Gastroesophageal sphincter (tissue), 3 donors: ENCODE data around the gene PTAR1.
"Not testable (repeated sequence)": the region's sequence is repeated elsewhere in the genome, so short reads cannot be mapped to it uniquely, and the experiment has no call there.

Source experiments
- EP300 ChIP-seq: sonication (generic); formaldehyde crosslinking; IDR thresholded peaks from one replicate; pipeline ENCODE4 v1.6.1; 2017; ENCODE audit warnings: antibody characterized with exemption, mild to moderate bottlenecking
- POLR2A ChIP-seq, 2 donors: fragments of 450-650 bp; IDR thresholded peaks; one replicate each; pipeline ENCODE4 v1.6.1; 2017; ENCODE audit warnings: antibody characterized with exemption in 2 of 2, mild to moderate bottlenecking in 2 of 2, moderate library complexity in 1 of 2
- POLR2AphosphoS5 ChIP-seq: sonication (generic); formaldehyde crosslinking; IDR thresholded peaks from one replicate; pipeline ENCODE4 v1.6.1; 2017; ENCODE audit warnings: antibody characterized with exemption
- TF ChIP-seq, protein P1 (sequence below), 4 experiments: fragments of 200-600 bp in 2 of 4; fragments of 450-650 bp in 2 of 4; sonication (generic) in 1 of 4; IDR thresholded peaks; one replicate each; pipeline ENCODE4 v1.5.1; 2017 to 2019; ENCODE audit warnings: antibody characterized with exemption in 4 of 4, mild to moderate bottlenecking in 2 of 4, moderate library complexity in 2 of 4

DNA sequence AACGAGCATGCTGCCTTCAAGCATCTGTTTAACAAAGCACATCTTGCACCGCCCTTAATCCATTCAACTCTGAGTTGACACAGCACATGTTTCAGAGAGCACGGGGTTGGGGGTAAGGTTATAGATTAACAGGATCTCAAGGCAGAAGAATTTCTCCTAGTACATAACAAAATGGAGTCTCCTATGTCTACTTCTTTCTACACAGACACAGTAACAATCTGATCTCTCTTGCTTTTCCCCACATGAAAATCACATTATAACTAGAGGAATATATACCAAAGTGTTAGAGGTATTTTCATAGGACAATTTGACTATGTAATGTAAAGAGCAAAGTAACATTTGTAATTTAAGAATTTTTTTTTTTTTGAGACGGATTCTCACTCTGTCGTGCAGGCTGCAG, 4.1 kb upstream of the PTAR1 start:
- TF ChIP-seq, protein P1, sequence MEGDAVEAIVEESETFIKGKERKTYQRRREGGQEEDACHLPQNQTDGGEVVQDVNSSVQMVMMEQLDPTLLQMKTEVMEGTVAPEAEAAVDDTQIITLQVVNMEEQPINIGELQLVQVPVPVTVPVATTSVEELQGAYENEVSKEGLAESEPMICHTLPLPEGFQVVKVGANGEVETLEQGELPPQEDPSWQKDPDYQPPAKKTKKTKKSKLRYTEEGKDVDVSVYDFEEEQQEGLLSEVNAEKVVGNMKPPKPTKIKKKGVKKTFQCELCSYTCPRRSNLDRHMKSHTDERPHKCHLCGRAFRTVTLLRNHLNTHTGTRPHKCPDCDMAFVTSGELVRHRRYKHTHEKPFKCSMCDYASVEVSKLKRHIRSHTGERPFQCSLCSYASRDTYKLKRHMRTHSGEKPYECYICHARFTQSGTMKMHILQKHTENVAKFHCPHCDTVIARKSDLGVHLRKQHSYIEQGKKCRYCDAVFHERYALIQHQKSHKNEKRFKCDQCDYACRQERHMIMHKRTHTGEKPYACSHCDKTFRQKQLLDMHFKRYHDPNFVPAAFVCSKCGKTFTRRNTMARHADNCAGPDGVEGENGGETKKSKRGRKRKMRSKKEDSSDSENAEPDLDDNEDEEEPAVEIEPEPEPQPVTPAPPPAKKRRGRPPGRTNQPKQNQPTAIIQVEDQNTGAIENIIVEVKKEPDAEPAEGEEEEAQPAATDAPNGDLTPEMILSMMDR (IDR thresholded peaks at IDR 0.05): not testable (repeated sequence)
- not testable (repeated sequence) for TF ChIP-seq EP300; POLR2A (IDR thresholded peaks at IDR 0.05); POLR2AphosphoS5
